ENCODE data around the gene KCNIP4.

GRCh38 chr4:20925176-20925575 is 1023.4 kb downstream of the KCNIP4 start:
- TF ChIP-seq MYC (IDR thresholded peaks at IDR 0.05; ENCODE audit: low read depth, low read length) (no peak), JUN (IDR thresholded peaks at IDR 0.05; ENCODE audit: borderline replicate concordance, insufficient read depth, insufficient read length, low read depth) (no peak), CTCF (IDR thresholded peaks at IDR 0.05; ENCODE audit: extremely low read depth in 1 of 2, insufficient read depth in 1 of 2, low read depth in 1 of 2, low read length in 2 of 2) (no peak), POLR2AphosphoS5 (IDR thresholded peaks at IDR 0.05; ENCODE audit: insufficient read depth, low read depth, low read length) (no peak), MAX (IDR thresholded peaks at IDR 0.05; ENCODE audit: insufficient read depth, insufficient read length) (no peak), EZH2 (IDR thresholded peaks at IDR 0.05; ENCODE audit: borderline replicate concordance, low read depth, low read length, severe bottlenecking) (no peak), POLR2A (IDR thresholded peaks at IDR 0.05; ENCODE audit: low read depth, low read length) (no peak)

All from endothelial cell of umbilical vein (primary cell).